ENCODE data around the gene GPR37L1.

The GPR37L1 gene

DNA sequence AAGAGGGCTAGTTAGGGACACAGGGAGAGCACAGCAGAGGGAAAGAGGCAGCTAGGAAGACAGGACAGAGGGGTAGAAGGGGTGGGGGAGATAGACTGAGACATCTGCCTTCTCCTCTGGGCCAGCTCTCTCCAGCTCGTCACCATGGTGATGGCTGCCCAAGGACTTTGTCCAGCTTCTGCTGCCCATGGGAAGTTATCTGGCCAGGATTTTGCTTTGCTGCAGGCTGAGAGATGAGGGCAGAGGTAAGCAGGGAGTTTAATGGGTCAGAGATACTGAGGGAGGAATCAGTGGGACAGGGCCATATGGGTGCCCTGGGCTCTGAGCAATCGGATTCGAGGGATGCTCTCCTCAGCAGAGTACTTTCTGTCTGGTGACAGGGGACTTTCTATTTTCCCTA lies 34.5 kb upstream of the GPR37L1 start:
- Histone ChIP-seq H3K4me1 (ENCODE audit: control insufficient read depth in 1 of 2, insufficient read depth in 1 of 2, low read depth in 1 of 2, low read length in 1 of 2) (no peaks in the 10 kb centered on the region), H3K27ac (no peak overlapping the region), H3K4me3 (ENCODE audit: low read depth in 1 of 2, low read length in 1 of 2) (no peak overlapping the region), H3K27me3 (peaks cover 4% of the 10 kb centered on the region), H3K36me3 (no peaks in the 10 kb centered on the region), H3K9me3 (no peaks in the 10 kb centered on the region)
- TF ChIP-seq, protein P1, sequence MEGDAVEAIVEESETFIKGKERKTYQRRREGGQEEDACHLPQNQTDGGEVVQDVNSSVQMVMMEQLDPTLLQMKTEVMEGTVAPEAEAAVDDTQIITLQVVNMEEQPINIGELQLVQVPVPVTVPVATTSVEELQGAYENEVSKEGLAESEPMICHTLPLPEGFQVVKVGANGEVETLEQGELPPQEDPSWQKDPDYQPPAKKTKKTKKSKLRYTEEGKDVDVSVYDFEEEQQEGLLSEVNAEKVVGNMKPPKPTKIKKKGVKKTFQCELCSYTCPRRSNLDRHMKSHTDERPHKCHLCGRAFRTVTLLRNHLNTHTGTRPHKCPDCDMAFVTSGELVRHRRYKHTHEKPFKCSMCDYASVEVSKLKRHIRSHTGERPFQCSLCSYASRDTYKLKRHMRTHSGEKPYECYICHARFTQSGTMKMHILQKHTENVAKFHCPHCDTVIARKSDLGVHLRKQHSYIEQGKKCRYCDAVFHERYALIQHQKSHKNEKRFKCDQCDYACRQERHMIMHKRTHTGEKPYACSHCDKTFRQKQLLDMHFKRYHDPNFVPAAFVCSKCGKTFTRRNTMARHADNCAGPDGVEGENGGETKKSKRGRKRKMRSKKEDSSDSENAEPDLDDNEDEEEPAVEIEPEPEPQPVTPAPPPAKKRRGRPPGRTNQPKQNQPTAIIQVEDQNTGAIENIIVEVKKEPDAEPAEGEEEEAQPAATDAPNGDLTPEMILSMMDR (IDR thresholded peaks at IDR 0.05) = no peak

DNA sequence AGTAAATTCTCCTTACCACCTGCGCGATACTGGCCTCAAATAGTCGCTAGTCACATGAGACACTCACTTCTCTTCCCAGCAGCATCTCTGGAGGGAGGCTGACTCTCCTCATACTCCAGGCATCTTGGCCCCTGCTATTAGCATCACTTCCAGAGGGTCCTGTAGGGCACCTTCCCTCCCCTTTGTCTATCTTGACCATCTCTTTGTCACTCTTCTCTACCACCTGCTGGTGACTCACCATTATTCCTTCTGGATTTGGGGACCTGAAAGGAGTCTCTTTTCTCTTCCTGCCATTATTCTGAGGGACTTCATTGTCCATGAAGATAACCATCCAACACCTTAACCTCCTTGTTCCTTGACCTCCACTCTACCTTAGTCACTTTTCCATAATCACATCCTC lies 31.7 kb upstream of the GPR37L1 start:
- H3K36me3 ChIP-seq = no peaks in the 10 kb centered on the region
- H3K4me1 ChIP-seq (ENCODE audit: control insufficient read depth in 1 of 2, insufficient read depth in 1 of 2, low read depth in 1 of 2, low read length in 1 of 2) = no peaks in the 10 kb centered on the region
- no peak overlapping the region for H3K27ac ChIP-seq
- H3K9me3 ChIP-seq = no peaks in the 10 kb centered on the region
- H3K27me3 ChIP-seq = peaks cover 4% of the 10 kb centered on the region
- H3K4me3 ChIP-seq (ENCODE audit: low read depth in 1 of 2, low read length in 1 of 2) = no peak overlapping the region
- TF ChIP-seq, protein P1 (IDR thresholded peaks at IDR 0.05) = no peak

DNA sequence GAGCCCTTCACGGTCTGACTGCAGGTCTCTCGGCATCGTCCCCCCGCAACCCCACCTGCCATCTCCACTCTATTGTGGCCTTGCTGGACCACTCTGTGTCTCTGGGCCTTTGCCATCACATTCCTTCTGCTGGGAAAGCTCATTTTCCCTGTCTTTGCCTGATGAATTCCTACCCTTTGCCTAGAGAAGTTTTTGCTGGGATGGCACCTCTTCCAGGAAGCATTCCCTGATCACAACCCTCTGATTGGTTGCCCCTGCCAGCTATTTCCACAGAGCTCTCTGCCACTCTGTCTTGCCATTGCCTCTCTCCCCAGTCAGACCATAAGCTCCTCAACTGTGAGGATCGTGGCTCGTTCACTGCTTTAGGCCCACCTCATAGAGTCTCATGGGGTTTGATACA lies 28.9 kb upstream of the GPR37L1 start:
- Histone ChIP-seq H3K27ac (no peak overlapping the region), H3K4me3 (ENCODE audit: low read depth in 1 of 2, low read length in 1 of 2) (no peak overlapping the region), H3K9me3 (no peaks in the 10 kb centered on the region), H3K4me1 (ENCODE audit: control insufficient read depth in 1 of 2, insufficient read depth in 1 of 2, low read depth in 1 of 2, low read length in 1 of 2) (no peaks in the 10 kb centered on the region), H3K27me3 (no peaks in the 10 kb centered on the region), H3K36me3 (no peaks in the 10 kb centered on the region)
- TF ChIP-seq, protein P1 (IDR thresholded peaks at IDR 0.05) = no peak

DNA sequence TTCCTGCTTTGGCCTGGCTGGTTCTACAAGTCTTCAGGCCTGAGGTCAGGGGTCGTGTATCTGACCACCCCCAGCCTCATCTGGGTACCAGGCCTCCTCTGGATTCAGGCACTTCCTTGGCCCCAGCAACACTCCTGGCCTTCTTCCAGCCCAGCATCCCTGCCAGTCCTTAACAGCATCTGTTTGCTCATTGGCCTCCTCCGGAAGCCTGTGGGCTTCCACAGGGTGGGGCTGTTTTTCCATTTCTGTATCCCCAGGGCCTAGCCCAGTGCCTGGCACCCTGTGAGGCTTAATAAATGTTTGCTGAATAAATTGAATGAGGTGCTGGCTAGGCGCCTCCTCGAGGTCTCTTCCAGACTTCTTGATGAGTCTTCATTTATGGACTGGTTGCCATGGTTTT lies 21.5 kb upstream of the GPR37L1 start:
- Histone ChIP-seq H3K9me3 (no peaks in the 10 kb centered on the region), H3K36me3 (no peaks in the 10 kb centered on the region), H3K4me1 (ENCODE audit: control insufficient read depth in 1 of 2, insufficient read depth in 1 of 2, low read depth in 1 of 2, low read length in 1 of 2) (no peaks in the 10 kb centered on the region), H3K27ac (no peak overlapping the region), H3K4me3 (ENCODE audit: low read depth in 1 of 2, low read length in 1 of 2) (no peak overlapping the region), H3K27me3 (no peaks in the 10 kb centered on the region)
- TF ChIP-seq, protein P1 (IDR thresholded peaks at IDR 0.05) = no peak

- no peaks in the 10 kb centered on the region for H3K27me3 ChIP-seq
- no peak overlapping the region for H3K27ac ChIP-seq
- H3K4me1 ChIP-seq (ENCODE audit: control insufficient read depth in 1 of 2, insufficient read depth in 1 of 2, low read depth in 1 of 2, low read length in 1 of 2) = no peaks in the 10 kb centered on the region
- no peak overlapping the region for H3K4me3 ChIP-seq (ENCODE audit: low read depth in 1 of 2, low read length in 1 of 2)
- no peaks in the 10 kb centered on the region for H3K36me3 ChIP-seq
- TF ChIP-seq, protein P1 (IDR thresholded peaks at IDR 0.05) = no peak
- no peaks in the 10 kb centered on the region for H3K9me3 ChIP-seq
Observed at GRCh38 chr1:202104073-202104472, 18.6 kb upstream of the GPR37L1 start.
